Esophagus (tissue), 2 donors: ENCODE data around the gene DOCK9. TPM values are rescaled to one million over a fixed set of nuclear protein-coding genes. Genes with fewer than 3 reads are reported as not detected.

Experiments
- H3K27ac ChIP-seq, 2 donors: one replicate each; pipeline ENCODE4 v1.5.1; 2013; ENCODE audit warnings: low read depth in 2 of 2, mild to moderate bottlenecking in 2 of 2, inconsistent platforms in 1 of 2, low read length in 1 of 2, moderate library complexity in 1 of 2
- H3K27me3 ChIP-seq, 2 donors: one replicate each; pipeline ENCODE4 v1.6.1; 2013; ENCODE audit warnings: low read length in 2 of 2, control low read depth in 1 of 2, mild to moderate bottlenecking in 1 of 2; ENCODE audit not compliant: insufficient read depth in 2 of 2, control insufficient read depth in 1 of 2
- H3K36me3 ChIP-seq, 2 donors: one replicate each; pipeline ENCODE4 v1.6.1; 2013; ENCODE audit warnings: low read length in 1 of 2; ENCODE audit not compliant: control insufficient read depth in 2 of 2, insufficient read depth in 2 of 2
- H3K4me1 ChIP-seq, 2 donors: one replicate each; pipeline ENCODE4 v1.6.1; 2013; ENCODE audit warnings: low read length in 1 of 2; ENCODE audit not compliant: control insufficient read depth in 2 of 2, insufficient read depth in 2 of 2
- H3K4me3 ChIP-seq, 2 donors: one replicate each; pipeline ENCODE4 v1.5.1; 2013; ENCODE audit warnings: low read length in 2 of 2, mild to moderate bottlenecking in 2 of 2, low read depth in 1 of 2, moderate library complexity in 1 of 2
- H3K9me3 ChIP-seq, 2 donors: one replicate each; pipeline ENCODE4 v1.6.1; 2013; ENCODE audit warnings: mild to moderate bottlenecking in 2 of 2, low read depth in 1 of 2, low read length in 1 of 2, moderate library complexity in 1 of 2; ENCODE audit not compliant: control insufficient read depth in 2 of 2, insufficient read depth in 1 of 2
- WGBS, 2 donors: extraction: QIAGEN DNeasy Blood & Tissue Kit; methylation state at CpG; one replicate each; pipeline ENCODE4 v1.1.7; 2013; 5-methylcytosine and 5-hydroxymethylcytosine counted together
- polyA plus RNA-seq, 2 donors: library from polyadenylated mRNA; stranded (reverse); fragments of 200-250 nt; gene quantifications; one replicate each; pipeline ENCODE4 v1.2.3, GENCODE V29; 2013
- donor health status: healthy with polysubstance abuse.
- donor health status: Bipolar disorder and iron deficiency.

DOCK9 gene
- polyA plus RNA-seq, 2 donors = 69.1 to 83.1 TPM

DNA sequence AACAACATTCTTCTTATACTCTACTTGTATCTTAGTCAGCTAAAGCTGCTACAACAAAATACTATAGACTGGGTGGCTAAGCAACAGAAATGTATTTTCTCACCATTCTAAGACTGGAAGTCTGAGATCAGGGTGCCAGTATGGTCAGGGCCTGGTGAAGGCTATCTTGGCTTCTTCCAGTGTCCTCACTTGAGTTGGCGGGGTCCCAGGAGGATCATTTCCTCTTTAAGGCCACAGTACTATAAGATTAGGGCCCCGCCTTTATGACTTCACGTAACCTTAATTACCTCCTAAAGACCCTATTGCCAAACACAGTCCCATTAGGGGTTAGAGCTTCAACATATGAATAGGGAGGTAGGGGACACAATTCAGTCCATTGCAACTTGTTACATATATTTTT lies 30.7 kb upstream of the DOCK9 start:
- H3K36me3 ChIP-seq = peaks cover 0 to 2% of the 10 kb centered on the region in 2 donors
- H3K27ac ChIP-seq = peak overlapping the region in 1 of 2 donors; percentile 30
- H3K4me1 ChIP-seq = peaks cover 0 to 5% of the 10 kb centered on the region in 2 donors
- no peak overlapping the region for H3K4me3 ChIP-seq
- H3K27me3 ChIP-seq = no peaks in the 10 kb centered on the region
- 79 to 91% methylated on average over 3 of the region's 3 CpGs for WGBS, 2 donors
- no peaks in the 10 kb centered on the region for H3K9me3 ChIP-seq

GRCh38 chr13:99007414-99007986 lies 29.6 kb upstream of the DOCK9 start:
- H3K4me3 ChIP-seq = no peak overlapping the region
- H3K36me3 ChIP-seq = no peaks in the 10 kb centered on the region
- no peak overlapping the region for H3K27ac ChIP-seq
- H3K27me3 ChIP-seq = no peaks in the 10 kb centered on the region
- no peaks in the 10 kb centered on the region for H3K9me3 ChIP-seq
- WGBS, 2 donors = 67 to 73% methylated on average over 1 of the region's 1 CpG
- peaks cover 0 to 3% of the 10 kb centered on the region in 2 donors for H3K4me1 ChIP-seq

- Histone ChIP-seq H3K4me3 (no peak overlapping the region), H3K4me1 (peaks cover 0 to 2% of the 10 kb centered on the region in 2 donors), H3K36me3 (no peaks in the 10 kb centered on the region), H3K27ac (no peak overlapping the region), H3K27me3 (no peaks in the 10 kb centered on the region), H3K9me3 (no peaks in the 10 kb centered on the region)
Measured at GRCh38 chr13:99005609-99006008, 27.7 kb upstream of the DOCK9 start.

DNA sequence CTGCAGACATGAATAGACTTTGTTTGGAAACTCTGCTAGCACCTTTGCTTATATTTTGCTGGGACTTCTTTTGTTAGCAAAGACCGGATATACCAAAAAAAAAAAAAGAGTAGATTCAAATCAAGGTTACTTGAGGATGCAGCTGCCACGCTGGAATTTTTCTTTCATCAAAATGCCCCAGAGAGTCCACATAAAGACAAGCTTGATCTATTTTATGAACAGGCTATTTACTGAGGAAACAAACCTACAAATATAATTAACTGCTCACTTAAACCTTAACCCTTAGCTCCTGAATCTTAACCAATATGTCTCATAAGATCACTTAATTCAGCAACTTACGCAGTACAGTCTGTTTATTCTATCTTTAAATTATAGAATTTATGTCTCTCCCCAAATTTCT lies 27.1 kb upstream of the DOCK9 start:
- Histone ChIP-seq H3K4me1 (peaks cover 0 to 6% of the 10 kb centered on the region in 2 donors), H3K36me3 (no peaks in the 10 kb centered on the region), H3K4me3 (no peak overlapping the region), H3K9me3 (no peaks in the 10 kb centered on the region), H3K27me3 (no peaks in the 10 kb centered on the region), H3K27ac (no peak overlapping the region)
- 68 to 80% methylated on average over 3 of the region's 3 CpGs for WGBS, 2 donors

DNA sequence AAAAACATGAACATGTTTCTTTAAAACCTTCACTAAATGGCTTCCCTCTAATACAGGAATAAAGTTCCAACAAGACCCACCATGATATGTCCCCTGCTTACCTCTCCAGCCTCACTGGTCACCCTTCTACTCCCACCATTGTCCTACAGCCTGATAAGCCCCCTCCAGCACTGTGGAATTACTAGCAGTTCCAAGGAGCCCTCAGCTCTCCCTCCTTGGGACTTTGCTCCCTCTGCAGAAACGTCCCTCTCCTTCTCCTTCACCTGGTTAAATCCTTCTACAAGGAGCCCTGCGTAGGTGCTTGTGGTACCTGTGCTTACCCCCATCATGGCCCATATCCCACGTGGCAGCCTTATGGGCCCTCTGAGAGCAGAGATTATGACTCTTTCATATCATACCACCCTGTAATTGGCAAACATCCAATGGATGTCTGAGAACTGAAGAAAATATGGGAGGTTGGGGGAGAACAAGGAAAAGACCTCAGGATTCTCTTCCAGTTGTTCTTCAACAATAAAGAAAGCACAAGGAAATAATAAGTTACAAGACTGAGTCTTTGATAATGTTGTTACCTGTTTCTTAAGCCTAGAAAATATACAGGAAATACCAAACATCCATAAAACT lies 26.1 kb upstream of the DOCK9 start:
- H3K36me3 ChIP-seq = no peaks in the 10 kb centered on the region
- WGBS, 2 donors = 67 to 71% methylated on average over 3 of the region's 3 CpGs
- peaks cover 0 to 6% of the 10 kb centered on the region in 2 donors for H3K4me1 ChIP-seq

DNA sequence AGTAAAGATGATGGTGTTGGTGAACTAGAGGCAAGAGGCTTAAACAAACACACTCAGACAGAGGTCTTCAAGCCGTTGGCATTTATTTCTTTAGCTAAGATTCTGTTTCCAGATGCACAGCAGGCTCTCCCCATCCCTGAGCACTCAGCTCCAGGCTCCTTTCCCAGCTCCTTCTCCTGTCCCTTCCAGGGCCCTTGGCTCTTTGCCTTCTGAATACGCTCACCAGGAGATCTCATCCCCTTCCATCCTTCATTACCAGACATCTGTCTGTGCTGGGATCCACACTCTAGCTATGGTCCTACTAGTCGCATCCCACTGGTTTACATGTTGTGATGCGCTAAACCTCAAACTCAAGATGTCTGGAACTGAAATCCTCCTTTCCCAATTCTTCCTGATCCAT lies 25.3 kb upstream of the DOCK9 start:
- H3K27ac ChIP-seq = no peak overlapping the region
- H3K9me3 ChIP-seq = no peaks in the 10 kb centered on the region
- 86 to 89% methylated on average over 4 of the region's 4 CpGs for WGBS, 2 donors
- H3K4me3 ChIP-seq = no peak overlapping the region
- H3K36me3 ChIP-seq = no peaks in the 10 kb centered on the region
- H3K4me1 ChIP-seq = peaks cover 0 to 10% of the 10 kb centered on the region in 2 donors
- H3K27me3 ChIP-seq = no peaks in the 10 kb centered on the region

More for the DNA sequence above, 26.1 kb upstream of the DOCK9 start:
- no peak overlapping the region for H3K27ac ChIP-seq
- H3K9me3 ChIP-seq = no peaks in the 10 kb centered on the region
- no peaks in the 10 kb centered on the region for H3K27me3 ChIP-seq
- no peak overlapping the region for H3K4me3 ChIP-seq

GRCh38 chr13:99002172-99002710 lies 24.4 kb upstream of the DOCK9 start:
- Histone ChIP-seq H3K9me3 (no peaks in the 10 kb centered on the region), H3K27me3 (no peaks in the 10 kb centered on the region), H3K27ac (no peak overlapping the region), H3K4me3 (no peak overlapping the region), H3K4me1 (peaks cover 0 to 15% of the 10 kb centered on the region in 2 donors), H3K36me3 (no peaks in the 10 kb centered on the region)
- WGBS, 2 donors = 84 to 86% methylated on average over 5 of the region's 5 CpGs

- Histone ChIP-seq H3K9me3 (no peaks in the 10 kb centered on the region), H3K36me3 (peaks cover 0 to 4% of the 10 kb centered on the region in 2 donors), H3K27ac (peak overlapping the region in 1 of 2 donors; percentile 24), H3K27me3 (no peaks in the 10 kb centered on the region), H3K4me1 (peaks cover 2 to 15% of the 10 kb centered on the region in 2 donors), H3K4me3 (no peak overlapping the region)
- 85 to 90% methylated on average over 2 of the region's 2 CpGs for WGBS, 2 donors
Measured at GRCh38 chr13:99000137-99000536, 22.3 kb upstream of the DOCK9 start.

GRCh38 chr13:98999639-98999952 lies 21.7 kb upstream of the DOCK9 start:
- H3K36me3 ChIP-seq = peaks cover 0 to 4% of the 10 kb centered on the region in 2 donors
- no peak overlapping the region for H3K27ac ChIP-seq
- H3K9me3 ChIP-seq = no peaks in the 10 kb centered on the region
- no peaks in the 10 kb centered on the region for H3K27me3 ChIP-seq
- peaks cover 2 to 15% of the 10 kb centered on the region in 2 donors for H3K4me1 ChIP-seq
- no peak overlapping the region for H3K4me3 ChIP-seq
- 22 to 39% methylated on average over 2 of the region's 2 CpGs for WGBS, 2 donors
